Measurements from ENCODE around the gene GCSH.

- TF ChIP-seq POLR2A (IDR thresholded peaks at IDR 0.05; ENCODE audit: low read depth, low read length), result no peak
- no peak for TF ChIP-seq CTCF (IDR thresholded peaks at IDR 0.05 in 2 of 3, conservative IDR thresholded peaks at IDR 0.05 in 1 of 3; ENCODE audit: control insufficient read depth in 2 of 3, extremely low read depth in 1 of 3, insufficient read depth in 1 of 3, low read depth in 3 of 3, low read length in 3 of 3)
- TF ChIP-seq PAX8 (IDR thresholded peaks at IDR 0.05), result no peak
- TF ChIP-seq EP300 (IDR thresholded peaks at IDR 0.05; ENCODE audit: borderline replicate concordance in 1 of 2, control insufficient read depth in 1 of 2, low read depth in 2 of 2, low read length in 2 of 2), result no peak
- no peak for TF ChIP-seq EZH2 (IDR thresholded peaks at IDR 0.05; ENCODE audit: borderline replicate concordance, control insufficient read depth, low read depth, low read length)
- TF ChIP-seq POLR2AphosphoS2 (IDR thresholded peaks at IDR 0.05; ENCODE audit: low read depth, low read length), result no peak
- TF ChIP-seq ATF2 (IDR thresholded peaks at IDR 0.05; ENCODE audit: low read length), result no peak
- TF ChIP-seq MAX (IDR thresholded peaks at IDR 0.05; ENCODE audit: low read depth, low read length), result peak; percentile 73
Measured at GRCh38 chr16:81076566-81077075, 19.6 kb downstream of the GCSH start.
